Activated CD4-positive, alpha-beta T cell treated with anti-CD3 and anti-CD28 coated beads, Interleukin-2, amount 50 U/mL, for 48 hours (primary cell): Measurements from ENCODE around the gene RAX.

ENCODE experiments used
- DNase-seq, 2 experiments: peaks; one replicate each; pipeline ENCODE4 v3.0.0-alpha.2; 2020

Gene RAX

DNA sequence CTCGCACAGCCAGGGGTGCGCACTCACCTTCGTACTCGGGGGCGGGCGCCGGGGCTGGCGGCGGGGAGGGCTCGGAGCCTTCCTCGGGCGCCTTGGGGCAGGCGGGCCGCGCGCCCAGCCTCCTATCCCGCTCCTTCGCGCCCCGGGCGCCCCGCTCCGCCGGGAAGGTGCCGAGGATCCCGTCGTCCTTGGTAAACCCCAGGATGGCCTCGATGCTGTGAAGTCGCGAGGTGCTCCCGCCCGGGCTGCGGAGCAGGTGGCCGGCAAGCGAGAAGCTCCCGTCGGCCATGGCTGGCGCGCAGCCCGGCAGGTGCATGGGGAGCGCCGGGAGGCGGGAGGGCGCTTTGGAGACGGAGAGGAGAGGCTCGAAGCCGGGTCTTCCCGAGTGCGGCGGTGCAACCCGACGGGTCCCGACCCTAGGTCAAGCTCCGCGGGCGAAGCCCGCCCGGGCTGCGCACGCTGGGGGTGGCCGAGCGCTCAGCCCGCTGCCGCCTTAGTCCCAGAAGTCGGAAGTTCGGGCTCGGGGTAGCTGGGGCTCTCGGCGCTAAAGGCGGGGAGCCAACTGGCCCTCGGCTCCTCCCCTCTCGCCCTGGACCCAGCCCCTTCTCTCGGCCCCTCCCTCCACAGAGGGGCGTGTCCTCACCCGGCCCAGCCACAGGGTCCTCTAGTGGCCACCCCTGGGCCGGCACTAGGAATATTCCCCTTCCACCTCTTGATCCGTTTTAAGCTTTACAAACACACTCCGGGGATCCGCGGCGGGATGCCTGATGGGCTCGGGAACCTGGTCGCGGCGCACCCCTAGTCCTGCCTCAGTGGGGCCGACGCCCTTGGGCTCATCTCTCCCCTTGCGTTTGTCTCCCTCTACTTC is at the start of gene RAX:
Gene RAX (minus strand): TSS at position 564 of the 868 bp plus-strand sequence. CDS start 248 bp downstream, at position 316.
- DNase-seq, result peak; percentile 41 to 50

- no peak for DNase-seq
These were observed 45.3 kb upstream of the RAX start, which contains the start of gene CPLX4 for GRCh38 chr18:59318460-59319050. CPLX4 (minus strand) TSS chr18:59318649; CDS start chr18:59318462, 187 bp downstream.

- DNase-seq, result no peak
These were observed 38.4 kb upstream of the RAX start for GRCh38 chr18:59311631-59312030.

DNA sequence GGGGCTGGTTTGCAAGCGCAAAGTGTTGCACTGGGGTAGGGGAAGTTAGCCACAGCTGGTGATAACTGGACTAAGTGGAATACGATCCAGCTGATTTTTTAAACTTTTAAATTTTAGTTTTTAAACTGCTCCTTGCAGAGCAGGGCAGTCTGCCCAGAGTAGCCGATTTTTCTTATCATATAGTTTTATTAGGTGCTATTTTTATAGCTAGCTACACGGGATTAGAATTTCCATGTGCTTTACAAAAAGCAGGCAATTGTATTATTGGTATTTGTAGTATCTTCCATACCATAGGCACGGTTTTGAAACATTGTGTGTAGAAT is 35.6 kb upstream of the RAX start:
- no peak for DNase-seq

- peak; percentile 74 to 78 for DNase-seq
These were observed 35.1 kb upstream of the RAX start for GRCh38 chr18:59308248-59308937.

- DNase-seq, result no peak
These were observed 33.4 kb upstream of the RAX start for GRCh38 chr18:59306640-59307039.

DNA sequence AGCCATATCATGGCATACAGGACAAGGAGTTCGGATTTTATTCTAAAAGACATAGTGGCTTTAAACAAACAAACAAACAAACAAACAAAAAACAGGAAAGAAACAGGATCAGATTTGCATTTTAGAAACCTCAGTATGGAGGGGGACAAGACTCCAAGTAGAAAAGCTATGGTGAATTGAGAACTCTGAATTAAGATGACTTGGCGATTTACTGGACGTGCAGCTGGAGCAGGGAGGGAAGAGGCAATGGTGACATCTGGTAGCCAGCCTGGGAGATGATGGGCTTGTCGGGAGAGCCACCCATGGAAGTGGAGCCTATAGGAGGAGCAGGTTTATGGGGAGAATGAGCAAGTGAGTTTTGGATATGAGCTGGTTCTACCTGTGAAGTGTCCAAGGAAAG is 32.0 kb upstream of the RAX start:
- no peak for DNase-seq

- DNase-seq, result no peak
These were observed 30.5 kb upstream of the RAX start for GRCh38 chr18:59303656-59304195.

- DNase-seq, result no peak
These were observed 29.8 kb upstream of the RAX start for GRCh38 chr18:59303006-59303405.

GRCh38 chr18:59301929-59302328 is 28.7 kb upstream of the RAX start:
- DNase-seq, result no peak

DNA sequence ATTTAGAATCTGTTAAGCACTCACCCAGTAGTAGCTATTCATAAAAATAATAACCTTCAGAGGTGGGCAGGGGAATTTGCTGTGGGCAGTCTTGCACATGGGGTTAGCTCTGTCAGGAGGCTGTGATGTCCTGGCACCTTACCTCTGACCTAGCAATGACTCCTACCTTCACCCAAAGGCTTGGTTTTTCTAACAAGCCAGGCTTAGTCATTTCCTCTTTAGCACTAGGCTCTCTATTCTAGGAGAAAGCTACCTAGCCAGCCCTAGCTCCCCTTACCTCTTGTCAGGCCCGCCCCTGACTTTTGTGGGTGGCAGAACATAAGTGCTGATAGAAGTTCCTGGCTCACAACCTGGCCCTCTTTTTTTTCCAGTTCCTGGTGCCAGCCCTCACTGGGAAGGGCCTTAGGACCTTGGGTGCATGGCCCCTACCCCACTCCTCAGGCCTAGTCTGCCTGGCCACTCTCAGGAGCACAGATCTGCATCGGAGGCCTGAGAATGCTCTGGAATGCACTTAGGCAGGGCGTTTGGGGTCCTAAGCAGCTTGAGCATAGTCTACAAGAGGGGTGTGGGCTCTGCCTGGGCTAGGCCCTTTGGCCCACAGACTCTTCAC is 27.5 kb upstream of the RAX start:
- DNase-seq, result no peak

- no peak for DNase-seq
These were observed 25.6 kb upstream of the RAX start for GRCh38 chr18:59298871-59299270.

- no peak for DNase-seq
These were observed 20.1 kb upstream of the RAX start for GRCh38 chr18:59293317-59293716.

- DNase-seq, result no peak
These were observed 13.1 kb upstream of the RAX start for GRCh38 chr18:59286341-59286740.

- DNase-seq, result no peak
These were observed 9.1 kb upstream of the RAX start for GRCh38 chr18:59282341-59282740.

DNA sequence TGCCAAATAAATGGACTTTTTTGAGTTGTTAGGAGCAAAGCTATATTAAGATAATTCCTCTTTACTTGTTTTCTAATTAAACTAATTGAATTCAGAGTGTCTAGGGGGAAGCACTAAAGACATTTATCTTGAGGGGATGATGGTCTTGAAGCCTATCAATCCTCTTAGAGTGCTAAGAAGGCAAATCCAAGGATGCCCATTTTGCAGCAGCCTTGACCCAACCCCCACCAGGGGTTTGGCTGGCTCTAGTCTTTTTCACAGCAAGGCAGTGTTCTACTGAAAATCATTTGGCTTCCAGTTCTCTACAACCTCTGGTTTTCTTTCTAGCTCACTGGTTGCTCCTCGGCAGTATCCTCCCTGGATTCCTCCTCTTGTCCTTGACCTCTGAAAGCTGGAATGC is 6.5 kb upstream of the RAX start:
- no peak for DNase-seq

DNA sequence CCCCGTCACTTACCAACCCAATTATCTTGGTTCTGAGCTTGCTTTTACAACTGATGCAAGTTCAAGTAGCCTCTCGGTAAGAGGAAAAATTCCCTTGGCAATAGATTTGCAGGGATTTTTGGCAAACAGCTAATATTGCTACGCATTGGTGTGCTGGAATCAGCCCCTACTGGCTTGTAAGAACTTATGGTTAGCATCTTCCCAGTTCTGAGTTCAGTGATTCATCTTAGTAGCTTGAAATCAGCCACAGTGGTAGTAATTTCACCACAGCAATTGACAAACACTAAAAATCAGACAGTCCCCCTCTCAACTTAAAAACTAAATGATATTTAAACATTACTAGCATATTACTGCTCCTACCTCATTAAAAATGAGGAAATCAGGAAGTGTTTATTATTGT is 5.9 kb upstream of the RAX start:
- no peak for DNase-seq

DNA sequence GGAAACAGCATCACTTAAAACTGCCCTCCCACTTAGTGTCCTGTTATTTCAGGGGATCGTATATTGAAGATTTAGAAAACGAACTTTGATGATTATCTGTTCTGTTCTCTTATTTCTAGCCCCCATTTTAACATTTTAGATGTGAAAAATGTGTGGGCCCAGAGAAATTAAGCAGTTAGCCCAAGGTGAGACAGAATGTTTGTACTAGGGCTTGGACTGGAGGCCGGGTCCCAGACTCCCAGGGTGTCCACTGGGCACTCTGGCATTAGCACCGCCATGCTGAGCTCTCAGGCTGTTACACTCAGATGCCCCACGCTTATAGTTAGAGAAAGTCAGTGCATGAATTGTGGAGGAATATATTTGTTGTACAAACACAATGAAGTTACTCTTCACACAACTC is 5.5 kb upstream of the RAX start:
- no peak for DNase-seq

DNA sequence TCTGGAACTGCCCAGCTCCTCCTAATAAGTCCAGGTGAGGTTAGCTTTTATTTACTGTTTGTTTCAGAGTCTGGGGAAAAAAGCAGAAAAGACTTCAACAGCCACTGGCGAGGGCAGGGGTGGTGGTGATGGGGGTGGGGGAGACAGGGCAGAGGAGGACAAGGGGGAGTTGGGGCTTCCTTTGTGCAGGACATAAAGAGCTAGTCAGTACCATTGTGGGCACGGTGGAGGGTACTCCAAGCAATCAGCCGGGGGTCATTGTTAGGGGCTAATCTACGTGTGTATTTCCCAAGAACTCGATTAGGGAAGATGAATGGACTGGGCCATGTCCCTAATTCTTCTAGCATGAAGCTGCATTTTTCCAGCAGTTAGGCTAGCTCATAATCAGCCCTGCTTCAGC is 2.8 kb upstream of the RAX start:
- DNase-seq, result no peak

DNA sequence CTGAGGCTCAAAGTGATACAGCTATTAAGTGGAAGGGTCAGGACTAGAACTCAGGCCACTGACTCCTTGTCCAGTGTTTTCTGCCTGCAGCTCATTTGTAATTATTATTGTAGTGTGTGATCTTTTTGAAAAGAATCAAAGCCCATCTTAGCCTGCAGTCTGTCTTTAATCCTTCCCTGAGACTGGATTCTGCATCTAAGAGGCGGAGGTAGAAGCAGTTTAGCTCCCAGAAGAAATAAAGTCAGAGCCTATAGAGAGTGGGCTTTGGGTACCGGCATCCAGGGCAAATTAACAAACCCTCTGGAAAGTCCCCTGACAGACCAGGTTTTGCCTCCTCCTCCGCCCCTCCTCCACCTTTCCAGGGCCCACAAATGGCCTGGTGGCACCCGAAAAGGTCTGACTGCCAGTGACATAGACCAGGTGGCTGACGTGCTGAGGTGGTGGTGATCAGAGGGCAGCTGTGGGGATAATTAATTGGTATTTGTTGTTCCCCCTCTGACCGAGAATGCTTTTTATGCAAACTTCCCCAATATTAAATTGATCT is 2.2 kb upstream of the RAX start:
- DNase-seq, result no peak

GRCh38 chr18:59274533-59274928 is 1.3 kb upstream of the RAX start:
- DNase-seq, result no peak

- DNase-seq, result no peak
These were observed 692 bp upstream of the RAX start for GRCh38 chr18:59273759-59274532.
